GM12875 (cell line): ENCODE data around the gene CNPY4.

ENCODE experiments used
- H3K4me3 ChIP-seq: one replicate; pipeline ENCODE4 v1.5.1; 2011; ENCODE audit warnings: low read depth, low read length, control low read depth
- TF ChIP-seq, protein P1 (sequence below): IDR thresholded peaks from 2 replicates; pipeline ENCODE4 v1.5.1; 2011; ENCODE audit warnings: low read depth, mild to moderate bottlenecking, control low read depth, inconsistent platforms, low read length, moderate library complexity, borderline replicate concordance; ENCODE audit not compliant: insufficient read depth

Gene CNPY4, protein sequence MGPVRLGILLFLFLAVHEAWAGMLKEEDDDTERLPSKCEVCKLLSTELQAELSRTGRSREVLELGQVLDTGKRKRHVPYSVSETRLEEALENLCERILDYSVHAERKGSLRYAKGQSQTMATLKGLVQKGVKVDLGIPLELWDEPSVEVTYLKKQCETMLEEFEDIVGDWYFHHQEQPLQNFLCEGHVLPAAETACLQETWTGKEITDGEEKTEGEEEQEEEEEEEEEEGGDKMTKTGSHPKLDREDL

DNA sequence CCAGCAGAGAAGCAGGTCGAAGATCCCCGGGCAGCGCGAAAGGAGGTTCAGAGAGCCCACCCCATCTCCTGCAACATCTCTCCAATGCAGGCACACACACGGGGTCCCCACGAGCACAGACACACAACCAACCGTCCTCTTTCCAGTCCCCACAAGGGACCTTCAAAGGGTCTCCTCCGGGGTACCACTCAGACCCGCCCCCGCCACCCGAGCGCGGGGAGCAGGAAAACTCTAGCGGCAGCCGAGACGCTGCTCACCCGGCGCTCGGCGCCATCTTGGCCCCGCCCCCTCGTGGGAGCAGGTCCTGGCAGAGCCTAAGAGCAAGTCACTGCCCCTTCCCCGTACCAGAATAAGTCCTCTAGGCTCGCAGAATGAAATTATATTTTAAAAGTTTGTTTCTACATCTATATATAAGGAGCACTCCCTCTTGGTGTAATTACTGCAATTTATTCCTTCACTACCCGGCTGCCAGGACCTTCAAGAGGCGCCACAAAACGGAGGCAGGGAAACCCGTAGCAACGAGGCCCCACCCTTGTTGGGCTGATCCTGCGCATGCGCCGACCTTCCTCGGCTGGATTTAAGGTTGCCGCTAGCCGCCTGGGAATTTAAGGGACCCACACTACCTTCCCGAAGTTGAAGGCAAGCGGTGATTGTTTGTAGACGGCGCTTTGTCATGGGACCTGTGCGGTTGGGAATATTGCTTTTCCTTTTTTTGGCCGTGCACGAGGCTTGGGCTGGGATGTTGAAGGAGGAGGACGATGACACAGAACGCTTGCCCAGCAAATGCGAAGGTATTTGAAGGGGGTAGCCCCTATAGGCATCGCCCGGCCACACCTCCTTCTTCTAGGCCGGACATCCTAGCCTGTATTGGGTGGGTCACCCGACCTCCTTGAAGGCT lies at the start of gene CNPY4, which contains the start of gene TAF6:
Gene CNPY4, plus strand, starts transcription at position 563 of the 898 bp plus-strand sequence. Its CDS starts 111 bp downstream, at position 674.
Gene TAF6, minus strand, starts transcription at position 287 of the 898 bp plus-strand sequence. CDS start 5,149 bp downstream, outside the sequence.
- peak within 1 kb of the TSS; percentile 69 for H3K4me3 ChIP-seq
- TF ChIP-seq, protein P1, sequence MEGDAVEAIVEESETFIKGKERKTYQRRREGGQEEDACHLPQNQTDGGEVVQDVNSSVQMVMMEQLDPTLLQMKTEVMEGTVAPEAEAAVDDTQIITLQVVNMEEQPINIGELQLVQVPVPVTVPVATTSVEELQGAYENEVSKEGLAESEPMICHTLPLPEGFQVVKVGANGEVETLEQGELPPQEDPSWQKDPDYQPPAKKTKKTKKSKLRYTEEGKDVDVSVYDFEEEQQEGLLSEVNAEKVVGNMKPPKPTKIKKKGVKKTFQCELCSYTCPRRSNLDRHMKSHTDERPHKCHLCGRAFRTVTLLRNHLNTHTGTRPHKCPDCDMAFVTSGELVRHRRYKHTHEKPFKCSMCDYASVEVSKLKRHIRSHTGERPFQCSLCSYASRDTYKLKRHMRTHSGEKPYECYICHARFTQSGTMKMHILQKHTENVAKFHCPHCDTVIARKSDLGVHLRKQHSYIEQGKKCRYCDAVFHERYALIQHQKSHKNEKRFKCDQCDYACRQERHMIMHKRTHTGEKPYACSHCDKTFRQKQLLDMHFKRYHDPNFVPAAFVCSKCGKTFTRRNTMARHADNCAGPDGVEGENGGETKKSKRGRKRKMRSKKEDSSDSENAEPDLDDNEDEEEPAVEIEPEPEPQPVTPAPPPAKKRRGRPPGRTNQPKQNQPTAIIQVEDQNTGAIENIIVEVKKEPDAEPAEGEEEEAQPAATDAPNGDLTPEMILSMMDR: no peak

- TF ChIP-seq, protein P1: no peak
- no peak overlapping the region for H3K4me3 ChIP-seq
These were observed 49.4 kb upstream of the CNPY4 start for GRCh38 chr7:100069991-100070390.

DNA sequence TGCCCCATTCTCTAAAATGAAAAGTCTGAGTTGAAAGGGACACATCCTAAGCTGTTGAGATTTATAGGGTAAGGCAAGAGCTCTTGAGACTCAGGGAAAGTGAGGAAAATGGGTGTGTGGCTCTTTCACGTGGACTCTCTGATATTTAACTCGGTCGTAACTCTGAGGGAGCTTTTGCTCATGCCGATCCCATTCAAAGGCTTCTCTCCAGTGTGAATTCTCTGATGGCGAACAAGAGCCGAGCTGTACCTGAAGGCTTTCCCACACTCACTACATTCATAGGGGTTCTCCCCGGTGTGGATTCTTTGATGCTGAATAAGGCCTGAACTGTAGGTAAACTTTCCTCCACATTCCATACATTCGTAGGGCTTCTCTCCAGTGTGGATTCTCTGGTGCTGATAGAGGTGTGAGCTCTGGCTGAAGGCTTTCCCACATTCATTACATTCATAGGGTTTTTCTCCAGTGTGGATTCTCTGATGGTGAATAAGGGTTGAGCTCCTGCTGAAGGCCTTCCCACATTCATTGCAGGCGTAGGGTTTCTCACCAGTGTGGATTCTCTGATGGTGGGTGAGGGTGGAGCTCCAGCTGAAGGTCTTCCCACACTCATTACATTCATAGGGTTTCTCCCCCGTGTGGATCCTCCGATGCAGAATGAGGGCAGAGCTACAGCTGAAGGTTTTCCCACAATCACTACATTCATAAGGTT lies 48.3 kb upstream of the CNPY4 start:
- no peak overlapping the region for H3K4me3 ChIP-seq
- TF ChIP-seq, protein P1: no peak

- TF ChIP-seq, protein P1: no peak
- no peak overlapping the region for H3K4me3 ChIP-seq
These were observed 47.0 kb upstream of the CNPY4 start for GRCh38 chr7:100072462-100072861.

DNA sequence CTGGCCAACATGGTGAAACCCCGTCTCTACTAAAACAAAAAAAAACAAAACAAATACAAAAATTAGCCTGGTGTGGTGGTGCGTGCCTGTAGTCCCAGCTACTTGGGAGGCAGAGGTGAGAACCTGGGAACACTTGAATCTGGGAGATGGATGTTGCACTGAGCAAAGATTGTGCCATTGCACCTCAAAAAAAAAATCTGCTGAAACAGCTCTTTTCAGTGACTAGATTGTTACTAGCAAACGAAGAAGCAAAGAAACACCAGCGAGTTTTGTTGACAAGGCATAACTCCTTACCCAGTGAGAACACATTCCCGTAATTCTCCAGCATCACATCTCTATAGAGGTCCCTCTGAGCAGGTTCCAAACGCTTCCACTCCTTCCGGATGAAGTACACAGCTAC lies 44.6 kb upstream of the CNPY4 start:
- H3K4me3 ChIP-seq: no peak overlapping the region
- TF ChIP-seq, protein P1: no peak

- H3K4me3 ChIP-seq: no peak overlapping the region
- TF ChIP-seq, protein P1: no peak
These were observed 44.0 kb upstream of the CNPY4 start for GRCh38 chr7:100075418-100075817.
